Suprapubic skin (tissue), 4 donors: ENCODE data around the gene KNTC1.

Experiments used
- EP300 ChIP-seq: sonication (generic); formaldehyde crosslinking; IDR thresholded peaks from one replicate; pipeline ENCODE4 v1.6.1; 2017; ENCODE audit warnings: antibody characterized with exemption
- POLR2A ChIP-seq, 2 donors: fragments of 450-650 bp; IDR thresholded peaks; one replicate each; pipeline ENCODE4 v1.6.1; 2017; ENCODE audit warnings: antibody characterized with exemption in 2 of 2, mild to moderate bottlenecking in 2 of 2, moderate library complexity in 2 of 2
- POLR2AphosphoS5 ChIP-seq, 3 donors: sonication (generic); formaldehyde crosslinking; IDR thresholded peaks; one replicate each; pipeline ENCODE4 v1.6.1; 2017; ENCODE audit warnings: antibody characterized with exemption in 3 of 3
- TF ChIP-seq, protein P1 (sequence below), 2 donors: fragments of 200-600 bp in 1 of 2; fragments of 450-650 bp in 1 of 2; sonication (generic) in 1 of 2; IDR thresholded peaks; one replicate each; pipeline ENCODE4 v1.5.1; 2016 to 2019; ENCODE audit warnings: antibody characterized with exemption in 2 of 2, mild to moderate bottlenecking in 1 of 2, moderate library complexity in 1 of 2

DNA sequence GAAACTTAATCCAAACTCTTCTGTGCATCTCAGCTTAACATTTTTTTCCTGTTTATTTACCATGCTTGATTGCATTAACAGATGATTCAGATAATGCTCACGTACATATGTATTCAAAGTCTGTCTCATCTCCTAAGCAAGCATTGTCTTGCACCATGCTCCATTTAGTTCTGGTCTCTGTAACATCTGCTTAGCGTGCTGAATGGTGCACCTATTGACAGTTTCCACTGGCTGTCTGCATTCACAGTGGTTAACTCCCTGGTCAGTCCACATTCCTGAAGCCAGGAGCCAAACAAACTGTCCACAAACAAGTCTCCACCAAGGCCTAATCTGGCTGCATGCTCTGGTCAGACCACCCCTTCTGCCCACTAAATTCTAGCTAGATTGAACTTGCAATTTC, 83.9 kb downstream of the KNTC1 start:
- TF ChIP-seq, protein P1, sequence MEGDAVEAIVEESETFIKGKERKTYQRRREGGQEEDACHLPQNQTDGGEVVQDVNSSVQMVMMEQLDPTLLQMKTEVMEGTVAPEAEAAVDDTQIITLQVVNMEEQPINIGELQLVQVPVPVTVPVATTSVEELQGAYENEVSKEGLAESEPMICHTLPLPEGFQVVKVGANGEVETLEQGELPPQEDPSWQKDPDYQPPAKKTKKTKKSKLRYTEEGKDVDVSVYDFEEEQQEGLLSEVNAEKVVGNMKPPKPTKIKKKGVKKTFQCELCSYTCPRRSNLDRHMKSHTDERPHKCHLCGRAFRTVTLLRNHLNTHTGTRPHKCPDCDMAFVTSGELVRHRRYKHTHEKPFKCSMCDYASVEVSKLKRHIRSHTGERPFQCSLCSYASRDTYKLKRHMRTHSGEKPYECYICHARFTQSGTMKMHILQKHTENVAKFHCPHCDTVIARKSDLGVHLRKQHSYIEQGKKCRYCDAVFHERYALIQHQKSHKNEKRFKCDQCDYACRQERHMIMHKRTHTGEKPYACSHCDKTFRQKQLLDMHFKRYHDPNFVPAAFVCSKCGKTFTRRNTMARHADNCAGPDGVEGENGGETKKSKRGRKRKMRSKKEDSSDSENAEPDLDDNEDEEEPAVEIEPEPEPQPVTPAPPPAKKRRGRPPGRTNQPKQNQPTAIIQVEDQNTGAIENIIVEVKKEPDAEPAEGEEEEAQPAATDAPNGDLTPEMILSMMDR (IDR thresholded peaks at IDR 0.05): no peak
- TF ChIP-seq POLR2A (IDR thresholded peaks at IDR 0.05) (no peak), POLR2AphosphoS5 (IDR thresholded peaks at IDR 0.05) (no peak), EP300 (no peak)
